Inferior parietal cortex (tissue), 1 donor: Measurements from ENCODE around the gene ADAMTS17.
"Not testable (repeated sequence)": the region's sequence is repeated elsewhere in the genome, so short reads cannot be mapped to it uniquely, and the experiment has no call there.

Experiments used
- DNase-seq: peaks from one replicate; pipeline ENCODE4 v3.0.0-alpha.2; 2016; ENCODE audit errors: extremely low spot score

ADAMTS17 gene

GRCh38 chr15:100092034-100092433, 249.7 kb downstream of the ADAMTS17 start:
- DNase-seq: no peak

GRCh38 chr15:100090411-100090810, 251.4 kb downstream of the ADAMTS17 start:
- no peak for DNase-seq

GRCh38 chr15:100084042-100084821, 257.5 kb downstream of the ADAMTS17 start:
- DNase-seq: not testable (repeated sequence)

GRCh38 chr15:100083572-100083971, 258.2 kb downstream of the ADAMTS17 start:
- DNase-seq: no peak

GRCh38 chr15:100082761-100083402, 258.9 kb downstream of the ADAMTS17 start:
- DNase-seq: no peak

GRCh38 chr15:100081454-100081853, 260.3 kb downstream of the ADAMTS17 start:
- no peak for DNase-seq

- no peak for DNase-seq
Measured at GRCh38 chr15:100078511-100079220, 263.1 kb downstream of the ADAMTS17 start.

- no peak for DNase-seq
Measured at GRCh38 chr15:100075229-100075628, 266.5 kb downstream of the ADAMTS17 start.

GRCh38 chr15:100073982-100074381, 267.8 kb downstream of the ADAMTS17 start:
- DNase-seq: no peak

- not testable (repeated sequence) for DNase-seq
Measured at GRCh38 chr15:100066521-100067280, 275.1 kb downstream of the ADAMTS17 start.

- DNase-seq: no peak
Measured at GRCh38 chr15:100061944-100062343, 279.8 kb downstream of the ADAMTS17 start.

- no peak for DNase-seq
Measured at GRCh38 chr15:100060276-100060926, 281.4 kb downstream of the ADAMTS17 start.

GRCh38 chr15:100059521-100059920, 282.3 kb downstream of the ADAMTS17 start:
- DNase-seq: no peak

- no peak for DNase-seq
Measured at GRCh38 chr15:100059094-100059493, 282.7 kb downstream of the ADAMTS17 start.

- DNase-seq: no peak
Measured at GRCh38 chr15:100058458-100058857, 283.3 kb downstream of the ADAMTS17 start.

- no peak for DNase-seq
Measured at GRCh38 chr15:100057281-100057680, 284.5 kb downstream of the ADAMTS17 start.

- no peak for DNase-seq
Measured at GRCh38 chr15:100056411-100057072, 285.2 kb downstream of the ADAMTS17 start.

- no peak for DNase-seq
Measured at GRCh38 chr15:100055821-100056220, 286.0 kb downstream of the ADAMTS17 start.

- DNase-seq: no peak
Measured at GRCh38 chr15:100054539-100054938, 287.2 kb downstream of the ADAMTS17 start.

GRCh38 chr15:100053474-100054121, 288.2 kb downstream of the ADAMTS17 start:
- no peak for DNase-seq
